ENCODE results near the gene CEPT1. TPM values are rescaled to one million over a fixed set of nuclear protein-coding genes. Genes with fewer than 3 reads are reported as not detected.

Gene CEPT1
- polyA plus RNA-seq, 1 of the 3 experiments (the other 2 are of a cell fraction), result 11.6 TPM

DNA sequence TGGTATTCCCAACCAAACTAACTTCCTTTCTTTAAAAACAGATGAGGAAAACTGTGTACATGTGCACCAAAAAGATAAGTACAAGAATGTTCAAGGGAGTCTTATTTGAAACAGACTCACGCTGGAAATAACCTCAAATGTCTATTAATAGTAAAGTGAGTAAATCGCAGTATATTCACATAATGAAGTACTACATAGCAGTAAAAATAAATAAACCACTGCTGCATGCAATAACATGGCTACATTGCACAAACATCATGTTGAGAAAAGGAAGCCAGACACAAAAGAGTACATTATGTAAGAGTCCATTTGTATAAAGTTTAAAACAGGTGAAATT lies 65.7 kb downstream of the CEPT1 start:
- Histone ChIP-seq H3K4me2 (no peak overlapping the region), H4K20me1 (ENCODE audit: insufficient read depth) (no peaks in the 10 kb centered on the region), H3K27me3 (ENCODE audit: insufficient read depth) (no peaks in the 10 kb centered on the region), H3F3A (replicated peaks; ENCODE audit: insufficient read depth) (no peaks in the 10 kb centered on the region), H2AFZ (ENCODE audit: low read depth) (no peak overlapping the region), H3K4me3 (ENCODE audit: low read depth in 2 of 2, low read length in 1 of 2) (no peak overlapping the region), H3K9me2 (no peaks in the 10 kb centered on the region), H3K4me1 (ENCODE audit: control insufficient read depth in 1 of 2, insufficient read depth in 2 of 2, low read depth in 1 of 2, low read length in 1 of 2) (no peaks in the 10 kb centered on the region; a peak in 1 of 4 replicates), H3K36me3 (replicated peaks in 1 of 2; ENCODE audit: control insufficient read depth in 1 of 2, insufficient read depth in 2 of 2, low read length in 1 of 2) (no peaks in the 10 kb centered on the region), H3K9me3 (no peaks in the 10 kb centered on the region), H3K9ac (no peak overlapping the region), H3K79me2 (ENCODE audit: insufficient read depth) (no peaks in the 10 kb centered on the region), H3K27ac (ENCODE audit: low read depth in 2 of 2, low read length in 1 of 2) (no peak overlapping the region)
- CTCF ChIA-PET, result no interaction called here
- TF ChIP-seq TEAD4 (IDR thresholded peaks at IDR 0.05; ENCODE audit: borderline replicate concordance, insufficient read depth) (no peak), TAF1 (IDR thresholded peaks at IDR 0.05; ENCODE audit: borderline replicate concordance, low read depth, low read length) (no peak), RFX5 (IDR thresholded peaks at IDR 0.05; ENCODE audit: low read length) (no peak), CTCF (IDR thresholded peaks at IDR 0.05) (no peak), SMC3 (IDR thresholded peaks at IDR 0.05; ENCODE audit: low read depth, low read length) (no peak), CHD2 (IDR thresholded peaks at IDR 0.05; ENCODE audit: low read length, partially characterized antibody) (no peak), FOXM1 (IDR thresholded peaks at IDR 0.05; ENCODE audit: low read depth) (no peak), ELF1 (IDR thresholded peaks at IDR 0.05) (no peak), RXRA (IDR thresholded peaks at IDR 0.05; ENCODE audit: borderline replicate concordance, low read depth) (no peak), ZBTB33 (IDR thresholded peaks at IDR 0.05; ENCODE audit: borderline replicate concordance, low read depth) (no peak), USF1 (IDR thresholded peaks at IDR 0.05; ENCODE audit: borderline replicate concordance, low read depth) (no peak), MXI1 (IDR thresholded peaks at IDR 0.05; ENCODE audit: low read depth, low read length) (no peak), FOXJ3 (CRISPR knock-in tag; IDR thresholded peaks at IDR 0.05) (no peak)
- TF ChIP-seq, protein P1, sequence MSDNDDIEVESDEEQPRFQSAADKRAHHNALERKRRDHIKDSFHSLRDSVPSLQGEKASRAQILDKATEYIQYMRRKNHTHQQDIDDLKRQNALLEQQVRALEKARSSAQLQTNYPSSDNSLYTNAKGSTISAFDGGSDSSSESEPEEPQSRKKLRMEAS (IDR thresholded peaks at IDR 0.05; ENCODE audit: low read depth), result no peak
- 68% methylated on average over 2 of the region's 2 CpGs for WGBS (ENCODE audit: low lambda C conversion rate)
- DNase-seq, result no peak
- POLR2A ChIA-PET, result no interaction called here

DNA sequence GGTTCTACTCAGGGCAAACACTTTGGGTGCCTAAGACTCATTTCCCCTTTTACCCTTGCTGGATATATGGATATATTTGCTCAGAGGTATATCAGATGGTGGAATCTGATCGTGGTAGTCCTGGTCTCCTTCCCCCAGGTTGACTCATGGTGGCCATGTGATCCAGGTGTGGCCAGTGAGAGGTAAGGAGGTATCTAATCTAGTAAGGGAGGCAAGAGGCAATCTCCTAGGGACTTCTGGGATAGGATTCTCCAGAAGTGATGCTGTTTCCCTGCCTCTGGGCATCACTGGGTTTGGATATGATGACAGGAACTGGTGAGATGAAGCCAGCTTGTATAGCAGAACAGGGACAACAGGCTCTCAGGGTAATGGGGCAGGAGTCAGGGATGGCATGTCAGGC lies 68.9 kb downstream of the CEPT1 start:
- no peak overlapping the region for H2AFZ ChIP-seq (ENCODE audit: low read depth)
- DNase-seq, result no peak
- ChIA-PET CTCF (interaction anchor here (0.9 kb wide), 1 partner anchor 14 kb away, joined by 3 read pairs; no protein-coding TSS in a partner anchor), POLR2A (no interaction called here)
- no peaks in the 10 kb centered on the region for H3K9me2 ChIP-seq
- no peaks in the 10 kb centered on the region for H3K27me3 ChIP-seq (ENCODE audit: insufficient read depth)
- H3K9me3 ChIP-seq, result no peaks in the 10 kb centered on the region
- no peaks in the 10 kb centered on the region for H3F3A ChIP-seq (replicated peaks; ENCODE audit: insufficient read depth)
- no peak overlapping the region for H3K4me3 ChIP-seq (ENCODE audit: low read depth in 2 of 2, low read length in 1 of 2)
- no peak overlapping the region for H3K9ac ChIP-seq
- H3K27ac ChIP-seq (ENCODE audit: low read depth in 2 of 2, low read length in 1 of 2), result no peak overlapping the region
- WGBS (ENCODE audit: low lambda C conversion rate), result 0% methylated on average over 1 of the region's 1 CpG
- H3K79me2 ChIP-seq (ENCODE audit: insufficient read depth), result no peaks in the 10 kb centered on the region
- H3K4me1 ChIP-seq (ENCODE audit: control insufficient read depth in 1 of 2, insufficient read depth in 2 of 2, low read depth in 1 of 2, low read length in 1 of 2), result no peaks in the 10 kb centered on the region; a peak in 1 of 4 replicates
- H4K20me1 ChIP-seq (ENCODE audit: insufficient read depth), result no peaks in the 10 kb centered on the region
- no peaks in the 10 kb centered on the region for H3K36me3 ChIP-seq (replicated peaks in 1 of 2; ENCODE audit: control insufficient read depth in 1 of 2, insufficient read depth in 2 of 2, low read length in 1 of 2)
- H3K4me2 ChIP-seq, result no peak overlapping the region
- TF ChIP-seq FOXM1 (IDR thresholded peaks at IDR 0.05; ENCODE audit: low read depth), result no peak
- no peak for TF ChIP-seq EP300 (IDR thresholded peaks at IDR 0.05; ENCODE audit: borderline replicate concordance in 1 of 2, low read depth in 1 of 2, low read length in 1 of 2)
